GM12872 (cell line): ENCODE data around the gene SURF4.

Experiments used
- TF ChIP-seq, protein P1 (sequence below): IDR thresholded peaks from 3 replicates; pipeline ENCODE4 v1.5.1; 2011; ENCODE audit warnings: low read depth, mild to moderate bottlenecking, low read length, moderate library complexity; ENCODE audit not compliant: insufficient read depth

Gene SURF4

DNA sequence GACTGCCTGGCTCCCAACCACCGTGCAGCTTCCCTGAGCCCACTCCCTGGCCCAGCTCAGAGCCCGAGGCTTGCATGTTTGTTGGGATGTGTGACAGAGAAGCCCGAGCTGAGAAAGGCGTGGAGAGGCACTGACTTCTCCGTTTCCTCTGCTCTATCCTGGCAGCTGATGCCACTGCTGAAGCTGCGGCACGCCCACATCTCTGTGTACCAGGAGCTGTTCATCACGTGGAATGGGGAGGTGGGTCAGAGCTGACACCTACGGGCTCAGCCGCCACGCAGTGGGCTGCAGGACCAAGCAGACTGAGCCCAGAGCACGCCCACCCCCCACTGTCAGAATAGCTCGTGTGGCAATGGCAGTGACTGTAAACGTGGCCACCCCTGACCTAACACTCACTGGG is 9.6 kb upstream of the SURF4 start:
- TF ChIP-seq, protein P1, sequence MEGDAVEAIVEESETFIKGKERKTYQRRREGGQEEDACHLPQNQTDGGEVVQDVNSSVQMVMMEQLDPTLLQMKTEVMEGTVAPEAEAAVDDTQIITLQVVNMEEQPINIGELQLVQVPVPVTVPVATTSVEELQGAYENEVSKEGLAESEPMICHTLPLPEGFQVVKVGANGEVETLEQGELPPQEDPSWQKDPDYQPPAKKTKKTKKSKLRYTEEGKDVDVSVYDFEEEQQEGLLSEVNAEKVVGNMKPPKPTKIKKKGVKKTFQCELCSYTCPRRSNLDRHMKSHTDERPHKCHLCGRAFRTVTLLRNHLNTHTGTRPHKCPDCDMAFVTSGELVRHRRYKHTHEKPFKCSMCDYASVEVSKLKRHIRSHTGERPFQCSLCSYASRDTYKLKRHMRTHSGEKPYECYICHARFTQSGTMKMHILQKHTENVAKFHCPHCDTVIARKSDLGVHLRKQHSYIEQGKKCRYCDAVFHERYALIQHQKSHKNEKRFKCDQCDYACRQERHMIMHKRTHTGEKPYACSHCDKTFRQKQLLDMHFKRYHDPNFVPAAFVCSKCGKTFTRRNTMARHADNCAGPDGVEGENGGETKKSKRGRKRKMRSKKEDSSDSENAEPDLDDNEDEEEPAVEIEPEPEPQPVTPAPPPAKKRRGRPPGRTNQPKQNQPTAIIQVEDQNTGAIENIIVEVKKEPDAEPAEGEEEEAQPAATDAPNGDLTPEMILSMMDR = no peak

- TF ChIP-seq, protein P1 = no peak
Measured at GRCh38 chr9:133384736-133385321, 9.0 kb upstream of the SURF4 start.

DNA sequence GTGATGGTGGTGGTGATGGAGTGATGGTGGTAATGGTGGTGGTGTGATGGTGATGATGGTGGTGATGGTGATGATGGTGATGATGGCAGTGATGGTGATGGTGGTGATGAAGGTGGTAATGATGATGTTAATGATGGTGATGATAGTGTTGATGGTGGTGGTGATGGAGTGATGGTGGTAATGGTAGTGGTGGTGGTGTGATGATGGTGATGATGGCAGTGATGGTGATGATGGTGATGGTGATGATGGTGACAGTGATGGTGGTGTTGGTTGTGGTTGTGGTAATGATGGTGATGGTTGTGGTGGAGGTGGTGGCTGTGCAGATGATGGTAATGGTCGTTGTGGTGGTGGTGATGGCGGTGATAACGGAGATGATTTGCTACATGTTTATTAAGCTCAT is 7.6 kb upstream of the SURF4 start:
- TF ChIP-seq, protein P1 = no peak

DNA sequence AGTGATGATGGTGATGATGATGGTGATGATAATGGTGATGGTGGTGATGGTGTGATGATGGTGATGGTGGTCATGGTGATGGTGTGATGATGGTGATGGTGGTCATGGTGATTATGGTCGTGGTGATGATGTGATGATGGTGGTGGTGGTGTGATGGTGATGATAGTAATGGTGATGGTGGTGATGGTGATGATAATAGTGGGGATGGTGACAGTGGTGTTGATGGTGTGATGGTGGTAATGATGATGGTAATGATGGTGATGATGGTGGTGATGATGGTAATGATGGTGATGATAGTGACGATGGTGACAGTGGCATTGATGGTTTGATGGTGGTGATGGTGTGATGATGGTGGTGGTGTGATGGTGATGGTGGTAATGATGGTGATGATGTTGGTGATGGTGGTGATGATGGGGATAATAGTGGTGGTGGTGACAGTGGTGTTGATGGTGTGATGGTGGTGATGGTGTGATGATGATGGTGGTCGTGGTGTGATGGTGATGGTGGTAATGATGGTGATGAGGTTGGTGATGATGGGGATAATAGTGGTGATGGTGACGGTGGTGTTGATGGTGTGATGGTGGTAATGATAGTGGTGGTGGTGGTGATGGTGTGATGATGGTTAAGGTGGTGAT is 6.8 kb upstream of the SURF4 start:
- TF ChIP-seq, protein P1 = no peak

DNA sequence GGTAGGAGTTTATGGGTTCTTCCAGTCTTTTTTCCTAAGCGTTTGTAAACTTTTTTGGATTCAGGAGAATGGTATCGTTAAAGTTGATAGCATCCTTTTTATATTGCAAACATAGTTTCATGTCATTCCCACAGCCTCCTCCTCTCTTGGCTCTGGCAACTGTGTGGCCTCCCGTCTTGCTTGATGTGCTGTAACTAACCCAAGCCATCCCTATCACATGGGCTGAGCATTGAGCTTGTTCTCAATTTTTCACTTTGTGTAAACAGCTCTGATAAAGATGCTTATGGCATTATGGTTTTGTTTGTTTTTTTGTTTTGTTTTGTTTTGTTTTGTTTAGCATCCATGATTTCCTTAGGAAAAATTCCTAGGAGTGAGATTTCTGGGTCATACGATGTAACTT is 4.9 kb upstream of the SURF4 start:
- TF ChIP-seq, protein P1 = no peak

DNA sequence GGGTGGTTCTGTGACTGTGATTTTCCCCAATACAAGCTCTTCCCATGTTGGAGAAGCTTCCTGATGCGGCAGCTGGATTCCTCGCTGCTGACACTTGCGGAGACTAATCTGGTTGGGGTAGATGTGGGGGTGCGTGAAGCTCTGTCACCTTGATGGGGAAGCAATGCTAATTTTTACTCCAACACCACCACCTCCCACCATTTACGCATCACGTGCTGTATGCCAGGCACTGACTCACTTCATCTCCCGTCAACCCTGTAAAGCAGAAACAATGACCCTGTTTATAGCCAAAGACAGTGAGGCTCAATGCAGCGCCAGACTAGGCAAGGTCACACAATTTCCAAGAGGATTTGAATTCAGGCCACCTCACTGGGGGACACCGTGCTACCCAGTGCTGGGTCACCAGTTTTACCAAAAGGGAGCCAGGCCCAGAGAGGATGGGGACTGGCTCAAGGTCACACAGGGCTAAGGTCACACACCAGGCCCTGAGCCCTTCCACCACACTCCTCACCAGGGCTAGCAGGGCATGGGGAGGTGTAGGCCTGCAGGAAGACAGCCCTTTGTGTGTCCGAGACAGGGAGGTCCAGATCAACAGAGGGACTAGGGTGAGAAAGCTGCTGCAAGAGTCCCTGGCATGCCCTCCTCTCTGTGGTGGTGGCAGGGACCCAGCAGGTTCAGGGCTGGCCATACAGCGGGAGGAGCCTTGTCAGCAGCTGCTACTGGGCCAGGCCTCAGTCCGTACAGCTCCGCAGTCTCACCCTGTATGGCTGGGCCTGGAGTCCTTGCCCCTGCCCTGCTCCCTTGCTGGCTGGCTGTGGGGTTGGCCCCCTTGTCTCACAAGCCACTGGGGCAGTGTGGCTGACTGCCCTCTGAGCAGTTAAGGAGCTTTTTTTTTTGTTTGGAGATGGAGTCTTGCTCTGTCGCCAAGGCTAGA is 3.6 kb upstream of the SURF4 start:
- TF ChIP-seq, protein P1 = no peak

DNA sequence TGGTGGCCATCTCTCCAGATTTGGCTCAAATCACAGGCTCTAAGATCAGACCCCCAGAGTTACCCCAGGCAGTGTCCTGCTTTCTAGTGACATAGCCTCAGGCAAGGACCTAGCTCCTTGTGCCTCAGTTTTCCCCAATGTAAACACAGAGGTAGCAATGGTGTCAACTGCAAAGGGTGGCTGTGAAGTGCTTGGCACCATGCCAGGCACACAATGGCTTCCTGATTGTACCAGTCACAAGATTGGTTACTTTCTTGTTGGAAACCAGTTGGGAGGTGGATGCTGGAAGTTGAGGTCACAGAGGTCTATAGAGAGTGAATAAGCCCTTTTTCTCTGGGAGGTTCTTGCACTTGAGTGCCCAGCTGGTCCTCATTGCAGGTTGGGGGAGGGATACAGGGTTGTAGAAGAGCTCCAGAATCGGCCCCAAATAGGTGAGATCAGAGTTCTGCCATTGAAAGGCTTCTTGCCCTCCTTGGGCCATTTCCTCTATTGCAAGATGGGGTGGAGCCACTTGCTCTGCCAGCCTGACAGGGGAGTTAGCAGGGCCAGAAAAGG is 2.6 kb upstream of the SURF4 start:
- TF ChIP-seq, protein P1 = no peak
